IMR-90 (cell line): ENCODE measurements around the gene GFPT1. TPM values are rescaled to one million over a fixed set of nuclear protein-coding genes. Genes with fewer than 3 reads are reported as not detected.

Source experiments
- ATAC-seq: fragments of 200-7000 bp; cut with Tn5 transposase; 2 replicates; pipeline ENCODE4 v1.9.1; 2020; ENCODE audit warnings: low read depth, mild to moderate bottlenecking, moderate library complexity
- BruUV-seq: library from RNA; stranded (reverse); fragments of 400-500 nt; replicated peaks from 2 replicates; lab custom pipeline; 2021; lab: Mats Ljungman, UMichigan
- CTCF ChIA-PET: fragments of 300-600 bp; formaldehyde crosslinking; extraction: SDS; loops from one replicate; lab custom pipeline; 2021; ENCODE audit warnings: antibody characterized with exemption; lab: Yijun Ruan, JAX
- POLR2A ChIA-PET: fragments of 300-600 bp; sonication (Branson Sonifier 250); formaldehyde crosslinking; loops from one replicate; lab custom pipeline; 2022; ENCODE audit warnings: antibody characterized with exemption; ENCODE audit not compliant: unreplicated experiment; lab: Charles Lee
- DNase-seq: peaks from one replicate; pipeline ENCODE4 v3.0.0; 2013
- H2AFZ ChIP-seq: replicated peaks from 2 replicates; pipeline ENCODE3; 2013; ENCODE audit warnings: low read length, mild to moderate bottlenecking; ENCODE audit not compliant: poor library complexity
- H2AK5ac ChIP-seq: 2 replicates; pipeline ENCODE4 v1.6.1; 2013; ENCODE audit warnings: low read depth, low read length, inconsistent platforms
- H2AK9ac ChIP-seq: replicated peaks from 2 replicates; pipeline ENCODE3; 2013; ENCODE audit warnings: mild to moderate bottlenecking, low read depth, low read length, moderate library complexity; ENCODE audit not compliant: poor library complexity
- H2BK120ac ChIP-seq: 2 replicates; pipeline ENCODE4 v1.6.1; 2013; ENCODE audit warnings: low read depth, low read length, inconsistent platforms
- H2BK15ac ChIP-seq: 3 replicates; pipeline ENCODE4 v1.6.1; 2013; ENCODE audit warnings: low read depth, low read length, inconsistent platforms
- H2BK20ac ChIP-seq: 2 replicates; pipeline ENCODE4 v1.6.1; 2013; ENCODE audit warnings: low read depth, mild to moderate bottlenecking, inconsistent platforms, low read length, moderate library complexity
- H2BK5ac ChIP-seq: 2 replicates; pipeline ENCODE4 v1.6.1; 2013; ENCODE audit warnings: mild to moderate bottlenecking, low read depth, low read length, inconsistent platforms; ENCODE audit not compliant: poor library complexity, severe bottlenecking
- H3K14ac ChIP-seq: replicated peaks from 2 replicates; pipeline ENCODE4 v1.6.1; 2013; ENCODE audit warnings: low read depth, low read length, inconsistent platforms
- H3K18ac ChIP-seq: 2 replicates; pipeline ENCODE4 v1.6.1; 2013; ENCODE audit warnings: low read depth, low read length, control low read depth
- H3K23ac ChIP-seq: 2 replicates; pipeline ENCODE4 v1.6.1; 2013; ENCODE audit warnings: low read depth, low read length, inconsistent platforms
- H3K27ac ChIP-seq: 2 replicates; pipeline ENCODE4 v1.5.1; 2013; ENCODE audit warnings: mild to moderate bottlenecking, control low read depth, low read length; ENCODE audit not compliant: insufficient read depth
- H3K27me3 ChIP-seq: 2 replicates; pipeline ENCODE4 v1.6.1; 2013; ENCODE audit warnings: low read length; ENCODE audit not compliant: control insufficient read depth, insufficient read depth
- H3K36me3 ChIP-seq: 2 replicates; pipeline ENCODE4 v1.6.1; 2013; ENCODE audit warnings: low read length, mixed read lengths; ENCODE audit not compliant: control insufficient read depth, insufficient read depth
- H3K4ac ChIP-seq: 2 replicates; pipeline ENCODE4 v1.6.1; 2013; ENCODE audit warnings: low read depth, low read length, inconsistent platforms
- H3K4me1 ChIP-seq: 2 replicates; pipeline ENCODE4 v1.6.1; 2013; ENCODE audit warnings: low read length, mixed read lengths; ENCODE audit not compliant: control insufficient read depth, insufficient read depth
- H3K4me2 ChIP-seq: 2 replicates; pipeline ENCODE4 v1.6.1; 2013; ENCODE audit warnings: low read depth, mild to moderate bottlenecking, control low read depth, low read length, moderate library complexity
- H3K4me3 ChIP-seq: 2 replicates; pipeline ENCODE4 v1.5.1; 2013; ENCODE audit warnings: low read depth, mild to moderate bottlenecking, control low read depth, low read length, moderate library complexity; ENCODE audit not compliant: insufficient read depth
- H3K56ac ChIP-seq: 2 replicates; pipeline ENCODE4 v1.6.1; 2013; ENCODE audit warnings: low read length, inconsistent platforms; ENCODE audit not compliant: insufficient read depth; ENCODE audit errors: extremely low read depth
- H3K79me1 ChIP-seq, 2 experiments: 2 replicates each; pipeline ENCODE4 v1.6.1; 2013; ENCODE audit warnings: low read length in 2 of 2, inconsistent platforms in 1 of 2, low read depth in 1 of 2
- H3K9ac ChIP-seq: 2 replicates; pipeline ENCODE4 v1.6.1; 2013; ENCODE audit warnings: low read depth, low read length, control low read depth
- H3K9me1 ChIP-seq: 2 replicates; pipeline ENCODE4 v1.6.1; 2013; ENCODE audit warnings: low read length, inconsistent platforms; ENCODE audit not compliant: insufficient read depth
- H3K9me3 ChIP-seq: 2 replicates; pipeline ENCODE4 v1.6.1; 2013; ENCODE audit warnings: low read length; ENCODE audit not compliant: control insufficient read depth, insufficient read depth
- H4K20me1 ChIP-seq: 2 replicates; pipeline ENCODE4 v1.6.1; 2013; ENCODE audit warnings: low read length, inconsistent platforms; ENCODE audit not compliant: insufficient read depth
- H4K5ac ChIP-seq: 2 replicates; pipeline ENCODE4 v1.6.1; 2013; ENCODE audit warnings: mild to moderate bottlenecking, low read depth, low read length, control low read depth
- H4K8ac ChIP-seq, 2 experiments: 2 replicates each; pipeline ENCODE4 v1.6.1; 2013; ENCODE audit warnings: low read depth in 2 of 2, low read length in 2 of 2, control low read depth in 1 of 2, inconsistent platforms in 1 of 2
- H4K91ac ChIP-seq: 2 replicates; pipeline ENCODE4 v1.6.1; 2013; ENCODE audit warnings: low read depth, low read length, inconsistent platforms; ENCODE audit not compliant: insufficient read depth
- BHLHE40 ChIP-seq: fragments of 150-350 bp; IDR thresholded peaks from 2 replicates; pipeline ENCODE4 v1.6.1; 2016; ENCODE audit warnings: mild to moderate bottlenecking, low read depth, low read length
- CEBPB ChIP-seq: IDR thresholded peaks from 2 replicates; pipeline ENCODE4 v1.6.1; 2012; ENCODE audit warnings: low read depth, low read length, improper control_type of control experiment
- CHD1 ChIP-seq: IDR thresholded peaks from 2 replicates; pipeline ENCODE4 v1.6.1; 2012; ENCODE audit warnings: low read depth, low read length, improper control_type of control experiment
- CTCF ChIP-seq: conservative IDR thresholded peaks from 2 replicates; pipeline ENCODE4 v1.5.1; 2012; ENCODE audit warnings: mild to moderate bottlenecking, low read depth, low read length, improper control_type of control experiment
- ELK1 ChIP-seq: fragments of 150-350 bp; IDR thresholded peaks from 2 replicates; pipeline ENCODE4 v1.6.1; 2016; ENCODE audit warnings: low read depth, mild to moderate bottlenecking, low read length, moderate library complexity, borderline replicate concordance
- FOS ChIP-seq: fragments of 150-350 bp; IDR thresholded peaks from 2 replicates; pipeline ENCODE4 v1.6.1; 2016; ENCODE audit warnings: low read depth, low read length
- MAFK ChIP-seq: IDR thresholded peaks from 2 replicates; pipeline ENCODE4 v1.6.1; 2012; ENCODE audit warnings: low read depth, low read length, improper control_type of control experiment
- MAZ ChIP-seq: IDR thresholded peaks from 2 replicates; pipeline ENCODE4 v1.6.1; 2012; ENCODE audit warnings: low read depth, mild to moderate bottlenecking, low read length, improper control_type of control experiment, moderate library complexity, borderline replicate concordance
- MXI1 ChIP-seq: IDR thresholded peaks from 2 replicates; pipeline ENCODE4 v1.6.1; 2012; ENCODE audit warnings: low read depth, mild to moderate bottlenecking, low read length, moderate library complexity, borderline replicate concordance
- NFE2L2 ChIP-seq: fragments of 150-350 bp; IDR thresholded peaks from 2 replicates; pipeline ENCODE4 v1.6.1; 2016; ENCODE audit warnings: low read depth, mild to moderate bottlenecking, low read length
- POLR2A ChIP-seq: IDR thresholded peaks from 2 replicates; pipeline ENCODE4 v1.6.1; 2012; ENCODE audit warnings: mild to moderate bottlenecking, low read depth, low read length
- RAD21 ChIP-seq: IDR thresholded peaks from 2 replicates; pipeline ENCODE4 v1.6.1; 2012; ENCODE audit warnings: low read length, improper control_type of control experiment
- RCOR1 ChIP-seq: IDR thresholded peaks from 2 replicates; pipeline ENCODE4 v1.6.1; 2012; ENCODE audit warnings: mild to moderate bottlenecking, low read length, improper control_type of control experiment; ENCODE audit not compliant: insufficient replicate concordance
- RFX5 ChIP-seq: IDR thresholded peaks from 2 replicates; pipeline ENCODE4 v1.8.0; 2012; ENCODE audit warnings: low read depth, mild to moderate bottlenecking, low read length, moderate library complexity
- SMC3 ChIP-seq: fragments of 150-350 bp; IDR thresholded peaks from 2 replicates; pipeline ENCODE4 v1.6.1; 2016; ENCODE audit warnings: low read depth, mild to moderate bottlenecking, antibody characterized with exemption, low read length, moderate library complexity
- WGBS, 2 experiments: methylation state at CpG; one replicate each; pipeline versions ENCODE4 v1.1.5 to v1.1.7; 2013; ENCODE audit warnings: missing lambda C conversion rate in 2 of 2; ENCODE audit not compliant: insufficient read length in 1 of 2; ENCODE audit errors: extremely low coverage in 2 of 2; 5-methylcytosine and 5-hydroxymethylcytosine counted together
- dilution Hi-C: fragments of 300-500 bp; cut with HindIII; formaldehyde crosslinking; loops from one replicate; pipeline ENCODE4 v1.14.3; 2018; ENCODE audit warnings: low sequenced_read_pairs; ENCODE audit not compliant: unreplicated experiment
- in situ Hi-C: fragments of 300-500 bp; cut with MboI; formaldehyde crosslinking; loops from 3 replicates; pipeline ENCODE4 v1.14.3; 2019; ENCODE audit warnings: low sequenced_read_pairs, inconsistent platforms, mixed read lengths
- intact Hi-C: fragments of 100-400 bp; cut with micrococcal nuclease; formaldehyde crosslinking; loops from 2 replicates; pipeline ENCODE4 v1.10.0; 2022
- polyA plus RNA-seq, 3 experiments: library from polyadenylated mRNA; depleted of rRNA; stranded (reverse); fragments of >200 nt; gene quantifications; 2 replicates each; pipeline ENCODE4 v1.2.3, GENCODE V29; 2012; ENCODE audit warnings: low replicate concordance in 1 of 3
- total RNA-seq: library from RNA; depleted of rRNA; stranded (reverse); fragments of >200 nt; gene quantifications from 2 replicates; pipeline ENCODE4 v1.2.3, GENCODE V29; 2012

Gene GFPT1
- total and polyA plus RNA-seq, 2 of the 4 experiments (the other 2 are of a cell fraction): 23.5 to 52.9 TPM

GRCh38 chr2:69387770-69388481 lies 899 bp upstream of the GFPT1 start:
- peak overlapping the region; percentile 91 for H2AK5ac ChIP-seq
- no peaks in the 10 kb centered on the region for H3K9me3 ChIP-seq
- H3K9ac ChIP-seq: peak overlapping the region; percentile 89
- in situ Hi-C loops: no loop called here
- peak overlapping the region; percentile 72 for H2BK120ac ChIP-seq
- H3K14ac ChIP-seq: peak overlapping the region; percentile 96
- 80% methylated on average over 1 of the region's 14 CpGs; no CpG with 5 or more reads in 1 of the 2 experiments for whole genome bisulfite sequencing, 2 experiments
- DNase-seq (no peak), ATAC-seq (peak; percentile 2; the same call in 1 of the 2 replicates)
- H3K9me1 ChIP-seq: peaks cover 2% of the 10 kb centered on the region; the same call in 1 of the 2 replicates
- H3K56ac ChIP-seq: peak overlapping the region; percentile 78
- H4K91ac ChIP-seq: peak overlapping the region; percentile 97
- intact Hi-C loops: no loop called here
- peak overlapping the region; percentile 95 for H3K4ac ChIP-seq
- H3K23ac ChIP-seq: peak overlapping the region; percentile 97
- H3K27me3 ChIP-seq: no peaks in the 10 kb centered on the region
- peaks cover 22% of the 10 kb centered on the region; the same call in 1 of the 2 replicates for H4K20me1 ChIP-seq
- no TSS peak for BruUV-seq
- H2AK9ac ChIP-seq: peak overlapping the region; percentile 97
- POLR2A ChIA-PET: no interaction called here
- H4K5ac ChIP-seq: peak overlapping the region; percentile 92
- dilution Hi-C loops: no loop called here
- H3K27ac ChIP-seq: peak overlapping the region; percentile 84
- peak overlapping the region; percentile 12; the same call in 1 of the 3 replicates for H2BK15ac ChIP-seq
- peak overlapping the region; percentile 95 for H2AFZ ChIP-seq
- H4K8ac ChIP-seq: peak overlapping the region; percentile 97 to 98
- no peaks in the 10 kb centered on the region for H3K36me3 ChIP-seq
- H3K79me1 ChIP-seq: peaks cover 8 to 17% of the 10 kb centered on the region in 2 experiments; a peak in 3 of 4 replicates
- H2BK5ac ChIP-seq: peak overlapping the region; percentile 86
- peak overlapping the region; percentile 85 for H3K18ac ChIP-seq
- H3K4me3 ChIP-seq: peak overlapping the region; percentile 74
- CTCF ChIA-PET: interaction anchor here (0.6 kb wide), 1 partner anchor 60 kb away, joined by 4 read pairs; no protein-coding TSS in a partner anchor
- H3K4me1 ChIP-seq: peaks cover 4% of the 10 kb centered on the region; the same call in 1 of the 2 replicates
- peak overlapping the region; percentile 92 for H3K4me2 ChIP-seq
- peak overlapping the region; percentile 50; the same call in 1 of the 2 replicates for H2BK20ac ChIP-seq
- TF ChIP-seq SMC3: no peak
- TF ChIP-seq MAFK: no peak
- no peak for TF ChIP-seq RFX5
- no peak for TF ChIP-seq NFE2L2
- TF ChIP-seq CTCF: no peak
- TF ChIP-seq ELK1: no peak
- TF ChIP-seq MAZ: no peak
- no peak for TF ChIP-seq RCOR1
- TF ChIP-seq MXI1: no peak
- no peak for TF ChIP-seq CHD1
- no peak for TF ChIP-seq FOS
- TF ChIP-seq POLR2A: no peak
- TF ChIP-seq CEBPB: no peak
- no peak for TF ChIP-seq BHLHE40
- TF ChIP-seq RAD21: no peak
